ENCODE data around the gene GCNT1. TPM values are rescaled to one million over a fixed set of nuclear protein-coding genes. Genes with fewer than 3 reads are reported as not detected.

GCNT1 gene
- polyA plus RNA-seq, 2 of the 4 experiments (the other 2 are of a cell fraction) = 1.0 to 2.2 TPM

GRCh38 chr9:76510041-76510440, 51.1 kb downstream of the GCNT1 start:
- no peak for DNase-seq (ENCODE audit: low read depth in 1 of 2, low spot score in 1 of 2)
- no peak overlapping the region for H3K4me2 ChIP-seq
- H3K9me3 ChIP-seq = 0 out of 3 replicates have a peak, but pooled peaks cover 3% of the 10 kb centered on the region
- H3K27ac ChIP-seq = no peak overlapping the region
- CTCF ChIA-PET = no interaction called here
- no peak for TF ChIP-seq FOSB (CRISPR knock-in tag; IDR thresholded peaks at IDR 0.05)
- no peak for TF ChIP-seq RNF2 (IDR thresholded peaks at IDR 0.05; ENCODE audit: borderline replicate concordance, low read depth)
- TF ChIP-seq JUNB (IDR thresholded peaks at IDR 0.05) = no peak
- no peaks in the 10 kb centered on the region for H3K4me1 ChIP-seq
- WGBS (ENCODE audit: missing lambda C conversion rate) = 35% methylated on average over 1 of the region's 1 CpG
- POLR2A ChIA-PET = no interaction called here
- no peak for ATAC-seq
- no peak for FAIRE-seq
- H3K4me3 ChIP-seq = no peak overlapping the region

- CTCF ChIA-PET = no interaction called here
- Histone ChIP-seq H3K9me3 (0 out of 3 replicates have a peak, but pooled peaks cover 3% of the 10 kb centered on the region), H3K4me2 (no peak overlapping the region), H3K4me1 (no peaks in the 10 kb centered on the region), H3K27ac (no peak overlapping the region), H3K4me3 (no peak overlapping the region)
- ATAC-seq (no peak), DNase-seq (ENCODE audit: low read depth in 1 of 2, low spot score in 1 of 2) (no peak), FAIRE-seq (no peak)
- POLR2A ChIA-PET = no interaction called here
- TF ChIP-seq HES2 (IDR thresholded peaks at IDR 0.05) (no peak), FOSL2 (IDR thresholded peaks at IDR 0.05) (no peak), FOSL2 (CRISPR knock-in tag; IDR thresholded peaks at IDR 0.05) (no peak), JUN (IDR thresholded peaks at IDR 0.05) (no peak), POLR2AphosphoS2 (conservative IDR thresholded peaks at IDR 0.05; ENCODE audit: low read length) (no peak), EHF (CRISPR knock-in tag; IDR thresholded peaks at IDR 0.05) (no peak), CBX2 (IDR thresholded peaks at IDR 0.05; ENCODE audit: borderline replicate concordance, low read depth) (no peak), JUNB (IDR thresholded peaks at IDR 0.05) (no peak), HEYL (CRISPR knock-in tag; IDR thresholded peaks at IDR 0.05) (no peak), RFX5 (IDR thresholded peaks at IDR 0.05) (no peak), PBX3 (IDR thresholded peaks at IDR 0.05) (no peak), RARB (CRISPR knock-in tag; IDR thresholded peaks at IDR 0.05) (no peak), EP300 (IDR thresholded peaks at IDR 0.05) (no peak), HOXB13 (CRISPR knock-in tag; IDR thresholded peaks at IDR 0.05; ENCODE audit: low read depth) (no peak), HDAC2 (IDR thresholded peaks at IDR 0.05) (no peak), HOXA7 (CRISPR knock-in tag; IDR thresholded peaks at IDR 0.05) (no peak), POLR2A (IDR thresholded peaks at IDR 0.05; ENCODE audit: low read length) (no peak), USF2 (IDR thresholded peaks at IDR 0.05) (no peak), ZNF302 (CRISPR knock-in tag; IDR thresholded peaks at IDR 0.05) (no peak), NPAS2 (CRISPR knock-in tag; IDR thresholded peaks at IDR 0.05; ENCODE audit: borderline replicate concordance) (no peak), MAFK (IDR thresholded peaks at IDR 0.05; ENCODE audit: partially characterized antibody) (no peak)
- WGBS (ENCODE audit: missing lambda C conversion rate) = 6% methylated on average over 2 of the region's 2 CpGs
These were observed 51.5 kb downstream of the GCNT1 start for GRCh38 chr9:76510446-76510845.

- CTCF ChIA-PET = interaction anchor here (0.6 kb wide), 1 partner anchor 1243 kb away, joined by 3 read pairs; no protein-coding TSS in a partner anchor
- TF ChIP-seq HDAC2 (IDR thresholded peaks at IDR 0.05) (no peak), KDM5A (IDR thresholded peaks at IDR 0.05) (no peak), JUNB (IDR thresholded peaks at IDR 0.05) (no peak), HOXB5 (CRISPR knock-in tag; IDR thresholded peaks at IDR 0.05) (no peak), SMC3 (IDR thresholded peaks at IDR 0.05) (no peak), ESRRA (IDR thresholded peaks at IDR 0.05; ENCODE audit: borderline replicate concordance, low read length) (no peak), RNF2 (IDR thresholded peaks at IDR 0.05; ENCODE audit: borderline replicate concordance, low read depth) (no peak), HMGXB4 (CRISPR knock-in tag; IDR thresholded peaks at IDR 0.05; ENCODE audit: borderline replicate concordance) (no peak), KDM1A (IDR thresholded peaks at IDR 0.05; ENCODE audit: low read depth) (no peak), NFE2L2 (conservative IDR thresholded peaks at IDR 0.05; ENCODE audit: low read length) (no peak), RAD21 (conservative IDR thresholded peaks at IDR 0.05 in 1 of 2, IDR thresholded peaks at IDR 0.05 in 1 of 2) (no peak), RFX5 (IDR thresholded peaks at IDR 0.05) (no peak), CEBPB (IDR thresholded peaks at IDR 0.05) (no peak)
These were observed 53.8 kb downstream of the GCNT1 start for GRCh38 chr9:76512826-76513225.

More at GRCh38 chr9:76512826-76513225, 53.8 kb downstream of the GCNT1 start:
- Histone ChIP-seq H3K9me3 (0 out of 3 replicates have a peak, but pooled peaks cover 3% of the 10 kb centered on the region), H3K4me1 (no peaks in the 10 kb centered on the region), H3K4me3 (no peak overlapping the region), H3K27ac (no peak overlapping the region), H3K4me2 (no peak overlapping the region)
- ATAC-seq (no peak), FAIRE-seq (no peak), DNase-seq (ENCODE audit: low read depth in 1 of 2, low spot score in 1 of 2) (no peak)
- POLR2A ChIA-PET = no interaction called here
- WGBS (ENCODE audit: missing lambda C conversion rate) = 7% methylated on average over 1 of the region's 1 CpG
